ENCODE data around the gene LPP.

Gene LPP

GRCh38 chr3:188335656-188336055 is 181.7 kb downstream of the LPP start:
- H3K9me3 ChIP-seq (ENCODE audit: control insufficient read depth, insufficient read depth, low read depth, low read length) = no peaks in the 10 kb centered on the region
- H3K4me3 ChIP-seq (ENCODE audit: low read depth, low read length) = no peak overlapping the region
- H3K27ac ChIP-seq (ENCODE audit: low read depth, low read length) = no peak overlapping the region
- H3K9ac ChIP-seq (ENCODE audit: low read length) = no peak overlapping the region
- no peaks in the 10 kb centered on the region for H3K27me3 ChIP-seq (ENCODE audit: control insufficient read depth, insufficient read depth, low read length)
- no peaks in the 10 kb centered on the region for H3K36me3 ChIP-seq (ENCODE audit: control insufficient read depth, insufficient read depth, low read length)
- peaks cover 14% of the 10 kb centered on the region for H3K4me1 ChIP-seq (ENCODE audit: control insufficient read depth, insufficient read depth, low read length)

DNA sequence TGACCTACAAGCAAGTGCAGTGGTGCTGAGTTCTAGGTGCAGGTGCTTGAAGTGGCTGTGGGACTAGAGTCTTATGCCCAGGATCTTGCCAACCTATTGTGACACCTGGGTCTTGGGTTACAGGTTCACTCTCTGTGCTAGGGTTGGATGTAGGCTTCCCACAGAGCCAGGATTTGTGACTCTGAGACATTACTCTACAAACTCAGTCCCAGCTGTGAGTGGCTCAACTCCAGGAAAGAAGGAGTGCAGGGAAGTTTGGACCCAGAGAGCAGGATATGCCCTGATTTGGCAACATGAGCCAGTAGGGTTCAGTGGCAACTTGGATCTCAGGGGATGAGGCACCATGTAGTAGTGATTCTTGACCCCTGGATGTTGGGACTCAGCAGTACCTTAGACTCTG is 182.2 kb downstream of the LPP start:
- Histone ChIP-seq H3K9me3 (ENCODE audit: control insufficient read depth, insufficient read depth, low read depth, low read length) (no peaks in the 10 kb centered on the region), H3K27me3 (ENCODE audit: control insufficient read depth, insufficient read depth, low read length) (no peaks in the 10 kb centered on the region), H3K9ac (ENCODE audit: low read length) (no peak overlapping the region), H3K27ac (ENCODE audit: low read depth, low read length) (no peak overlapping the region), H3K4me1 (ENCODE audit: control insufficient read depth, insufficient read depth, low read length) (peaks cover 14% of the 10 kb centered on the region), H3K4me3 (ENCODE audit: low read depth, low read length) (no peak overlapping the region), H3K36me3 (ENCODE audit: control insufficient read depth, insufficient read depth, low read length) (no peaks in the 10 kb centered on the region)

- peaks cover 14% of the 10 kb centered on the region for H3K4me1 ChIP-seq (ENCODE audit: control insufficient read depth, insufficient read depth, low read length)
- H3K27ac ChIP-seq (ENCODE audit: low read depth, low read length) = no peak overlapping the region
- no peaks in the 10 kb centered on the region for H3K36me3 ChIP-seq (ENCODE audit: control insufficient read depth, insufficient read depth, low read length)
- no peaks in the 10 kb centered on the region for H3K9me3 ChIP-seq (ENCODE audit: control insufficient read depth, insufficient read depth, low read depth, low read length)
- H3K27me3 ChIP-seq (ENCODE audit: control insufficient read depth, insufficient read depth, low read length) = no peaks in the 10 kb centered on the region
- no peak overlapping the region for H3K4me3 ChIP-seq (ENCODE audit: low read depth, low read length)
- no peak overlapping the region for H3K9ac ChIP-seq (ENCODE audit: low read length)
These were observed 183.3 kb downstream of the LPP start for GRCh38 chr3:188337232-188337631.

- Histone ChIP-seq H3K36me3 (ENCODE audit: control insufficient read depth, insufficient read depth, low read length) (no peaks in the 10 kb centered on the region), H3K9me3 (ENCODE audit: control insufficient read depth, insufficient read depth, low read depth, low read length) (no peaks in the 10 kb centered on the region), H3K9ac (ENCODE audit: low read length) (no peak overlapping the region), H3K27me3 (ENCODE audit: control insufficient read depth, insufficient read depth, low read length) (no peaks in the 10 kb centered on the region), H3K27ac (ENCODE audit: low read depth, low read length) (no peak overlapping the region), H3K4me3 (ENCODE audit: low read depth, low read length) (no peak overlapping the region), H3K4me1 (ENCODE audit: control insufficient read depth, insufficient read depth, low read length) (peaks cover 14% of the 10 kb centered on the region)
These were observed 184.1 kb downstream of the LPP start for GRCh38 chr3:188338086-188338485.

- H3K27me3 ChIP-seq (ENCODE audit: control insufficient read depth, insufficient read depth, low read length) = no peaks in the 10 kb centered on the region
- no peaks in the 10 kb centered on the region for H3K36me3 ChIP-seq (ENCODE audit: control insufficient read depth, insufficient read depth, low read length)
- no peaks in the 10 kb centered on the region for H3K9me3 ChIP-seq (ENCODE audit: control insufficient read depth, insufficient read depth, low read depth, low read length)
- no peak overlapping the region for H3K27ac ChIP-seq (ENCODE audit: low read depth, low read length)
- H3K4me1 ChIP-seq (ENCODE audit: control insufficient read depth, insufficient read depth, low read length) = peaks cover 14% of the 10 kb centered on the region
- H3K9ac ChIP-seq (ENCODE audit: low read length) = no peak overlapping the region
- no peak overlapping the region for H3K4me3 ChIP-seq (ENCODE audit: low read depth, low read length)
These were observed 185.7 kb downstream of the LPP start for GRCh38 chr3:188339410-188340295.

GRCh38 chr3:188341501-188341900 is 187.5 kb downstream of the LPP start:
- Histone ChIP-seq H3K9ac (ENCODE audit: low read length) (no peak overlapping the region), H3K36me3 (ENCODE audit: control insufficient read depth, insufficient read depth, low read length) (no peaks in the 10 kb centered on the region), H3K27ac (ENCODE audit: low read depth, low read length) (no peak overlapping the region), H3K27me3 (ENCODE audit: control insufficient read depth, insufficient read depth, low read length) (no peaks in the 10 kb centered on the region), H3K4me1 (ENCODE audit: control insufficient read depth, insufficient read depth, low read length) (peaks cover 14% of the 10 kb centered on the region), H3K4me3 (ENCODE audit: low read depth, low read length) (no peak overlapping the region), H3K9me3 (ENCODE audit: control insufficient read depth, insufficient read depth, low read depth, low read length) (no peaks in the 10 kb centered on the region)

GRCh38 chr3:188342991-188343732 is 189.2 kb downstream of the LPP start:
- no peak overlapping the region for H3K4me3 ChIP-seq (ENCODE audit: low read depth, low read length)
- H3K27ac ChIP-seq (ENCODE audit: low read depth, low read length) = no peak overlapping the region
- H3K9me3 ChIP-seq (ENCODE audit: control insufficient read depth, insufficient read depth, low read depth, low read length) = no peaks in the 10 kb centered on the region
- H3K9ac ChIP-seq (ENCODE audit: low read length) = no peak overlapping the region
- H3K4me1 ChIP-seq (ENCODE audit: control insufficient read depth, insufficient read depth, low read length) = peaks cover 12% of the 10 kb centered on the region
- no peaks in the 10 kb centered on the region for H3K27me3 ChIP-seq (ENCODE audit: control insufficient read depth, insufficient read depth, low read length)
- H3K36me3 ChIP-seq (ENCODE audit: control insufficient read depth, insufficient read depth, low read length) = no peaks in the 10 kb centered on the region

DNA sequence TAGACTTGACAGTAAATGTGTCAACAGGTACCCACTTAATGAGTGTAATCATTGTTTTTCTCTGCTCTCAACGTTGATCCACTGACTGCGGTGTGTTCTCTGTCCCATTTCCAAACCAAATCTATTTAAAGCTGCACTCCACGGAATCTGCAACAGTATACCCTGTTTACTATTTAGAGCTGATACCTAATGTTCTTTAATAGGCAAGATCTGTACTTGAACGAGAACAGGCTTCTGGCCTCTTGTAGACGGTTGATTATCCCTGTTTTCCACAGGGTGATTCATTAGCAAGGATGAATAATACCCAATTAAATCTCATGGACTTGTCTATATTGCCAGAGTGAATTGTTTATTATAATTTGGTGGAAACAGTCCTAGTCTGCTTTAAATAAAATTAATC is 189.9 kb downstream of the LPP start:
- Histone ChIP-seq H3K9ac (ENCODE audit: low read length) (no peak overlapping the region), H3K27me3 (ENCODE audit: control insufficient read depth, insufficient read depth, low read length) (no peaks in the 10 kb centered on the region), H3K36me3 (ENCODE audit: control insufficient read depth, insufficient read depth, low read length) (no peaks in the 10 kb centered on the region), H3K9me3 (ENCODE audit: control insufficient read depth, insufficient read depth, low read depth, low read length) (no peaks in the 10 kb centered on the region), H3K27ac (ENCODE audit: low read depth, low read length) (no peak overlapping the region), H3K4me1 (ENCODE audit: control insufficient read depth, insufficient read depth, low read length) (peaks cover 15% of the 10 kb centered on the region), H3K4me3 (ENCODE audit: low read depth, low read length) (no peak overlapping the region)

GRCh38 chr3:188345223-188345622 is 191.3 kb downstream of the LPP start:
- Histone ChIP-seq H3K9ac (ENCODE audit: low read length) (no peak overlapping the region), H3K36me3 (ENCODE audit: control insufficient read depth, insufficient read depth, low read length) (no peaks in the 10 kb centered on the region), H3K9me3 (ENCODE audit: control insufficient read depth, insufficient read depth, low read depth, low read length) (no peaks in the 10 kb centered on the region), H3K27me3 (ENCODE audit: control insufficient read depth, insufficient read depth, low read length) (no peaks in the 10 kb centered on the region), H3K27ac (ENCODE audit: low read depth, low read length) (no peak overlapping the region), H3K4me1 (ENCODE audit: control insufficient read depth, insufficient read depth, low read length) (peaks cover 4% of the 10 kb centered on the region; the same call in 1 of the 2 replicates), H3K4me3 (ENCODE audit: low read depth, low read length) (no peak overlapping the region)

DNA sequence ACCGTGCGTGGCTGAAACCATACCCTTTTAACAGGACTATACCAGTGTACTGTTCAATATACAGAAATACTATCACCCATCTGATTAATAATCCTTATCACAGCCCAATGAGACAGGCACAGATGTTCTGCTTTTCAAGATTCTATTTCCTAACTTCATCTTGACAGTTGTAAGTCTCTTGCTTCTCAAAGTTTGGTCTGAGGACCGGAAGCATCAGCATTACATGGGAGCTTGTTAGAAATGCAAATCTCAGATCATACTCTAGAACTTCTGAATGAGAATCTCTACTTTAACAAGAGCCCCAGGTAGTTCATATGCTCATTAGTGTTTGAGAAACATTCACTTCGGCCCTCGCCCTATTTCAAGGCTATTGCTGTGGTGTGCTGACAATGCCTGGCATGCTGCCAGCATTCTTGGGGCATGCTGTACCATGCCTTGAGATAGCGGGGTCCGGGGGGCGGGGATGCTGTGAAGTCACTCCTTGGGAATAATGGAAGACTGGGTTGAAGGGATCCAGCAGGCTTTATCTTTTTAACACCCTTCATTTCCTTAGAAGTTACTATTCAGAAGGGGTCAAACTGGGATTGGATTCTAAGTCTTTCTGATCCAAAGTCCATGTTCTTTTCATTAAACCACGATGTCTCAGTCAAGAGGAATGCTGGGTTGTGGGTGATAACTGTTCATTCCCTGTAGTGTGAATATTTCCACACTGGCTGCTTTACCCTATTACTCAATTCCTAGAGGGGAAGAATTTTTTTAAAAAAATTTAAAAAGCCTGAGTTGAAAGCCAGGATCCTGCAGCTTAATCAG is 194.7 kb downstream of the LPP start:
- H3K27ac ChIP-seq (ENCODE audit: low read depth, low read length) = no peak overlapping the region
- no peak overlapping the region for H3K9ac ChIP-seq (ENCODE audit: low read length)

More for the DNA sequence above, 194.7 kb downstream of the LPP start:
- Histone ChIP-seq H3K4me3 (ENCODE audit: low read depth, low read length) (no peak overlapping the region), H3K4me1 (ENCODE audit: control insufficient read depth, insufficient read depth, low read length) (peaks cover 4% of the 10 kb centered on the region; the same call in 1 of the 2 replicates), H3K9me3 (ENCODE audit: control insufficient read depth, insufficient read depth, low read depth, low read length) (no peaks in the 10 kb centered on the region), H3K27me3 (ENCODE audit: control insufficient read depth, insufficient read depth, low read length) (no peaks in the 10 kb centered on the region), H3K36me3 (ENCODE audit: control insufficient read depth, insufficient read depth, low read length) (no peaks in the 10 kb centered on the region)
